Panc1 (cell line): ENCODE results near the gene CACNA1I. TPM values are rescaled to one million over a fixed set of nuclear protein-coding genes. Genes with fewer than 3 reads are reported as not detected.

Experiments
- ATAC-seq: fragments of 200-7000 bp; cut with Tn5 transposase; 2 replicates; pipeline ENCODE4 v1.9.1; 2020; ENCODE audit warnings: mild to moderate bottlenecking, moderate library complexity
- BruUV-seq: library from RNA; stranded (reverse); fragments of 400-500 nt; replicated peaks from 2 replicates; lab custom pipeline; 2021; lab: Mats Ljungman, UMichigan
- CTCF ChIA-PET: fragments of 300-600 bp; sonication (Branson Sonifier 250); formaldehyde crosslinking; loops from one replicate; lab custom pipeline; 2022; ENCODE audit warnings: antibody characterized with exemption; lab: Charles Lee
- POLR2A ChIA-PET: fragments of 300-600 bp; sonication (Branson Sonifier 250); formaldehyde crosslinking; loops from one replicate; lab custom pipeline; 2022; ENCODE audit warnings: antibody characterized with exemption; lab: Charles Lee
- DNase-seq: peaks from one replicate; pipeline ENCODE4 v3.0.0-alpha.2; 2010; ENCODE audit warnings: low read depth, low spot score
- H3K27ac ChIP-seq: 2 replicates; pipeline ENCODE4 v1.5.1; 2011; ENCODE audit warnings: mild to moderate bottlenecking, low read length, inconsistent platforms
- H3K27me3 ChIP-seq: fragments of 200-500 bp; sonication (Bioruptor generic); 2 replicates; pipeline ENCODE4 v1.6.0; 2014; ENCODE audit warnings: low read length, inconsistent platforms; ENCODE audit not compliant: control insufficient read depth, insufficient read depth
- H3K36me3 ChIP-seq: fragments of 200-500 bp; sonication (Bioruptor generic); 2 replicates; pipeline ENCODE4 v1.5.1; 2014; ENCODE audit warnings: inconsistent platforms, mild to moderate bottlenecking, low read length, moderate library complexity; ENCODE audit not compliant: control insufficient read depth, insufficient read depth
- H3K4me1 ChIP-seq: 2 replicates; pipeline ENCODE4 v1.5.1; 2011; ENCODE audit warnings: inconsistent platforms, mild to moderate bottlenecking, low read length, moderate library complexity; ENCODE audit not compliant: control insufficient read depth, insufficient read depth
- H3K4me3 ChIP-seq, 2 experiments: 2 replicates each; pipeline ENCODE4 v1.5.1; 2011 to 2012; ENCODE audit warnings: low read depth in 2 of 2, low read length in 2 of 2, mild to moderate bottlenecking in 2 of 2, inconsistent platforms in 1 of 2, moderate library complexity in 1 of 2
- H3K9me3 ChIP-seq: fragments of 200-500 bp; sonication (Bioruptor generic); 2 replicates; pipeline ENCODE4 v1.5.1; 2014; ENCODE audit warnings: low read depth, mild to moderate bottlenecking, inconsistent platforms, low read length, moderate library complexity; ENCODE audit not compliant: control insufficient read depth, insufficient read depth
- POLR2AphosphoS5 ChIP-seq: IDR thresholded peaks from 2 replicates; pipeline ENCODE4 v1.6.1; 2012; ENCODE audit warnings: mild to moderate bottlenecking, low read depth, low read length, moderate library complexity
- SIN3A ChIP-seq: IDR thresholded peaks from 2 replicates; pipeline ENCODE4 v1.6.1; 2012; ENCODE audit warnings: low read depth, mild to moderate bottlenecking, low read length, moderate library complexity, borderline replicate concordance; ENCODE audit not compliant: insufficient read depth
- TCF7L2 ChIP-seq: IDR thresholded peaks from 2 replicates; pipeline ENCODE4 v1.6.1; 2011; ENCODE audit warnings: mild to moderate bottlenecking, low read depth, low read length, inconsistent platforms
- in situ Hi-C: cut with HindIII; loops from 2 replicates; pipeline ENCODE4 v1.10.0; 2016; ENCODE audit warnings: low sequenced_read_pairs, low pct_unique_long_range_greater_than_20kb
- intact Hi-C: fragments of 100-400 bp; cut with micrococcal nuclease; formaldehyde crosslinking; loops from one replicate; pipeline ENCODE4 v1.10.0; 2022; ENCODE audit not compliant: unreplicated experiment
- total RNA-seq: library from RNA; stranded (reverse); gene quantifications from one replicate; pipeline ENCODE4 v1.2.1, GENCODE V29; 2021; ENCODE audit not compliant: unreplicated experiment
- TF ChIP-seq, protein P1 (sequence below), 2 experiments: IDR thresholded peaks; 2 replicates each; pipeline ENCODE4 v1.6.1; 2011 to 2012; ENCODE audit warnings: low read depth in 2 of 2, control low read depth in 1 of 2, low read length in 1 of 2, mild to moderate bottlenecking in 1 of 2, moderate library complexity in 1 of 2; ENCODE audit not compliant: insufficient read depth in 1 of 2
- TF ChIP-seq, protein P2 (sequence below): fragments of 450-650 bp; IDR thresholded peaks from 2 replicates; pipeline ENCODE4 v1.5.1; 2017; ENCODE audit warnings: mild to moderate bottlenecking

CACNA1I gene
- total RNA-seq, 1 experiment from 2014 or later = 0.23 TPM

- ChIA-PET POLR2A (no interaction called here), CTCF (no interaction called here)
- Histone ChIP-seq H3K27ac (no peak overlapping the region), H3K4me1 (no peaks in the 10 kb centered on the region), H3K9me3 (no peaks in the 10 kb centered on the region), H3K27me3 (no peaks in the 10 kb centered on the region), H3K36me3 (no peaks in the 10 kb centered on the region), H3K4me3 (no peak overlapping the region)
- intact Hi-C loops = no loop called here
- in situ Hi-C loops = no loop called here
- no peak for TF ChIP-seq SIN3A
- no peak for TF ChIP-seq TCF7L2
- TF ChIP-seq, protein P1, sequence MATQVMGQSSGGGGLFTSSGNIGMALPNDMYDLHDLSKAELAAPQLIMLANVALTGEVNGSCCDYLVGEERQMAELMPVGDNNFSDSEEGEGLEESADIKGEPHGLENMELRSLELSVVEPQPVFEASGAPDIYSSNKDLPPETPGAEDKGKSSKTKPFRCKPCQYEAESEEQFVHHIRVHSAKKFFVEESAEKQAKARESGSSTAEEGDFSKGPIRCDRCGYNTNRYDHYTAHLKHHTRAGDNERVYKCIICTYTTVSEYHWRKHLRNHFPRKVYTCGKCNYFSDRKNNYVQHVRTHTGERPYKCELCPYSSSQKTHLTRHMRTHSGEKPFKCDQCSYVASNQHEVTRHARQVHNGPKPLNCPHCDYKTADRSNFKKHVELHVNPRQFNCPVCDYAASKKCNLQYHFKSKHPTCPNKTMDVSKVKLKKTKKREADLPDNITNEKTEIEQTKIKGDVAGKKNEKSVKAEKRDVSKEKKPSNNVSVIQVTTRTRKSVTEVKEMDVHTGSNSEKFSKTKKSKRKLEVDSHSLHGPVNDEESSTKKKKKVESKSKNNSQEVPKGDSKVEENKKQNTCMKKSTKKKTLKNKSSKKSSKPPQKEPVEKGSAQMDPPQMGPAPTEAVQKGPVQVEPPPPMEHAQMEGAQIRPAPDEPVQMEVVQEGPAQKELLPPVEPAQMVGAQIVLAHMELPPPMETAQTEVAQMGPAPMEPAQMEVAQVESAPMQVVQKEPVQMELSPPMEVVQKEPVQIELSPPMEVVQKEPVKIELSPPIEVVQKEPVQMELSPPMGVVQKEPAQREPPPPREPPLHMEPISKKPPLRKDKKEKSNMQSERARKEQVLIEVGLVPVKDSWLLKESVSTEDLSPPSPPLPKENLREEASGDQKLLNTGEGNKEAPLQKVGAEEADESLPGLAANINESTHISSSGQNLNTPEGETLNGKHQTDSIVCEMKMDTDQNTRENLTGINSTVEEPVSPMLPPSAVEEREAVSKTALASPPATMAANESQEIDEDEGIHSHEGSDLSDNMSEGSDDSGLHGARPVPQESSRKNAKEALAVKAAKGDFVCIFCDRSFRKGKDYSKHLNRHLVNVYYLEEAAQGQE (IDR thresholded peaks at IDR 0.05; ENCODE audit: insufficient read depth in 1 of 2, low read depth in 2 of 2, low read length in 1 of 2) = no peak
- TF ChIP-seq, protein P2, sequence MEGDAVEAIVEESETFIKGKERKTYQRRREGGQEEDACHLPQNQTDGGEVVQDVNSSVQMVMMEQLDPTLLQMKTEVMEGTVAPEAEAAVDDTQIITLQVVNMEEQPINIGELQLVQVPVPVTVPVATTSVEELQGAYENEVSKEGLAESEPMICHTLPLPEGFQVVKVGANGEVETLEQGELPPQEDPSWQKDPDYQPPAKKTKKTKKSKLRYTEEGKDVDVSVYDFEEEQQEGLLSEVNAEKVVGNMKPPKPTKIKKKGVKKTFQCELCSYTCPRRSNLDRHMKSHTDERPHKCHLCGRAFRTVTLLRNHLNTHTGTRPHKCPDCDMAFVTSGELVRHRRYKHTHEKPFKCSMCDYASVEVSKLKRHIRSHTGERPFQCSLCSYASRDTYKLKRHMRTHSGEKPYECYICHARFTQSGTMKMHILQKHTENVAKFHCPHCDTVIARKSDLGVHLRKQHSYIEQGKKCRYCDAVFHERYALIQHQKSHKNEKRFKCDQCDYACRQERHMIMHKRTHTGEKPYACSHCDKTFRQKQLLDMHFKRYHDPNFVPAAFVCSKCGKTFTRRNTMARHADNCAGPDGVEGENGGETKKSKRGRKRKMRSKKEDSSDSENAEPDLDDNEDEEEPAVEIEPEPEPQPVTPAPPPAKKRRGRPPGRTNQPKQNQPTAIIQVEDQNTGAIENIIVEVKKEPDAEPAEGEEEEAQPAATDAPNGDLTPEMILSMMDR = no peak
- no peak for TF ChIP-seq POLR2AphosphoS5
- DNase-seq = no peak
- no peak for ATAC-seq
- no TSS peak for BruUV-seq
These were observed 148.4 kb downstream of the CACNA1I start for GRCh38 chr22:39718921-39719475.

DNA sequence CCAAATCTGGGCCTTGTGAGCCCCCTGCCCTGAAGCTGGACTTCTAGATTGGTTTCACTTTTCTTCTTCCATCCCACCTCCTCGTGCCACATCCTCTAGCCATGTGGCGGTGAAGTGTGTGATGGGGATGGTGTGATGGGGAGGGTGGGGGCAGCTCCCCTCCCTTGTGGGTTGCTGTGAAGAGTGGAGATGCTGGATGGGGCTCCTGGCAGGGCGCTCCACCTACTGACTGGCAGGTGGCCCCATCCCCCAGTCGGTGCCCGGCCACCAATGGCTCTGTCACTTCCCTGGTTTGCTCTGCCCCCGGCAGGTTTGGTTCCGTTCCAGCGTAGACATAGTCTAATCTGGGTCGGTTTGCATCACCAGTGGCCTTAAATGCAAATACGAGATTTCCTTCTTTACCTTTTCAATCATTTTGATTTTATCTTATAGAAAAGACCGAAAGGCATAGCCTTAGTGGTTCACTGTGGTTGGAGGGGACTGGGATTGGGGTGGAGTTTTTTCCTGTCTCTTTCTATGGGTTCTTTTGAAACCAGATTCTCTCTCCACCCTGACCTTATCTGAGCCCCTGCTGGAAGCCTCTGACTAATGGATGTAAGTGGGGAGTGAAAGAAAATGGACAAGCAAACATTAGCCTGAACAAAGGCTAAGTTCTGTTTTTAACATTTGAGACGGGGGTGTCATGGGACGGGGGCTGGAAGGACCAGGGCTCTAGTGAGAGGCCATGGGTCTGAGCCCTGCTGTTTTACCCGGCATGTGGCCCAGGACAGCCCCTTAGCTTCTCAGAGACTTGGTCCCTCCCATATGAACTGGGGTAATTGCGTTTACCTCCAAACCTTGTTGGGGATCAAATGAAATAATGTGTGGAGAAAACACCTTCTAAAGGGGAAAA is 149.3 kb downstream of the CACNA1I start:
- POLR2A ChIA-PET = no interaction called here
- Histone ChIP-seq H3K4me3 (no peak overlapping the region), H3K27ac (no peak overlapping the region), H3K4me1 (no peaks in the 10 kb centered on the region), H3K36me3 (no peaks in the 10 kb centered on the region), H3K27me3 (no peaks in the 10 kb centered on the region), H3K9me3 (no peaks in the 10 kb centered on the region)
- in situ Hi-C loops = no loop called here
- CTCF ChIA-PET = no interaction called here
- no TSS peak for BruUV-seq
- no peak for ATAC-seq
- TF ChIP-seq, protein P2 = no peak
- no peak for TF ChIP-seq SIN3A
- no peak for TF ChIP-seq POLR2AphosphoS5
- TF ChIP-seq, protein P1 (IDR thresholded peaks at IDR 0.05; ENCODE audit: insufficient read depth in 1 of 2, low read depth in 2 of 2, low read length in 1 of 2) = no peak
- TF ChIP-seq TCF7L2 = no peak
- no peak for DNase-seq
- intact Hi-C loops = no loop called here
